GM19468 (cell line): ENCODE data around the gene C2orf78.

Experiments used
- ATAC-seq: cut with Tn5 transposase; IDR thresholded peaks from one replicate; pipeline ENCODE4 v1.9.1; 2021; ENCODE audit warnings: mild to moderate bottlenecking, moderate library complexity, moderate number of reproducible peaks; ENCODE audit not compliant: unreplicated experiment; ENCODE audit errors: extremely low read depth

Gene C2orf78

GRCh38 chr2:73836141-73836943 lies 52.4 kb downstream of the C2orf78 start:
- no peak for ATAC-seq

GRCh38 chr2:73837847-73838585 lies 54.0 kb downstream of the C2orf78 start:
- ATAC-seq = no peak

GRCh38 chr2:73838889-73839534 lies 55.0 kb downstream of the C2orf78 start:
- ATAC-seq = no peak

- ATAC-seq = no peak
Measured at GRCh38 chr2:73839653-73840411, 55.8 kb downstream of the C2orf78 start.

- no peak for ATAC-seq
Measured at GRCh38 chr2:73841912-73842738, 58.1 kb downstream of the C2orf78 start.

GRCh38 chr2:73842739-73843019 lies 58.7 kb downstream of the C2orf78 start:
- no peak for ATAC-seq

- no peak for ATAC-seq
Measured at GRCh38 chr2:73844087-73844486, 60.1 kb downstream of the C2orf78 start.

GRCh38 chr2:73850009-73850408 lies 66.0 kb downstream of the C2orf78 start:
- no peak for ATAC-seq

- ATAC-seq = no peak
Measured at GRCh38 chr2:73851274-73851673, 67.3 kb downstream of the C2orf78 start.

- ATAC-seq = no peak
Measured at GRCh38 chr2:73852020-73852419, 68.0 kb downstream of the C2orf78 start.

- ATAC-seq = no peak
Measured at GRCh38 chr2:73855526-73855925, 71.5 kb downstream of the C2orf78 start.

GRCh38 chr2:73856214-73856613 lies 72.2 kb downstream of the C2orf78 start:
- ATAC-seq = no peak

GRCh38 chr2:73859721-73860586 lies 76.0 kb downstream of the C2orf78 start:
- ATAC-seq = no peak

- ATAC-seq = no peak
Measured at GRCh38 chr2:73862987-73863386, 79.0 kb downstream of the C2orf78 start.
